Measurements from ENCODE around the gene PLS1.

- TF ChIP-seq CTCF (IDR thresholded peaks at IDR 0.05), result no peak
- no peak for TF ChIP-seq POLR2A (IDR thresholded peaks at IDR 0.05)
These were observed 514 bp downstream of the PLS1 start for GRCh38 chr3:142596726-142597088.
